K562 (cell line): ENCODE data around the gene NET1. TPM values are rescaled to one million over a fixed set of nuclear protein-coding genes. Genes with fewer than 3 reads are reported as not detected.

Experiments used
- ATAC-seq: fragments of 200-7000 bp; cut with Tn5 transposase; 3 replicates; pipeline ENCODE4 v1.9.1; 2020; ENCODE audit warnings: moderate library complexity
- BruUV-seq: library from RNA; stranded (reverse); fragments of 400-500 nt; replicated peaks from 2 replicates; lab custom pipeline; 2021; lab: Mats Ljungman, UMichigan
- CTCF ChIA-PET: fragments of 300-600 bp; formaldehyde crosslinking; extraction: SDS; loops from one replicate; lab custom pipeline; 2021; ENCODE audit warnings: low intra/inter-chr PET ratio; lab: Yijun Ruan, JAX
- POLR2A ChIA-PET: fragments of 300-600, 350-650 bp; sonication (Branson Sonifier 250); formaldehyde crosslinking; extraction: SDS; loops from one replicate; lab custom pipeline; 2021; ENCODE audit warnings: antibody characterized with exemption, inconsistent platforms; lab: Yijun Ruan, JAX
- DNase-seq, 4 experiments: peaks; one replicate each; pipeline versions ENCODE4 v3.0.0 to v3.0.0-alpha.2; 2011 to 2018; ENCODE audit warnings: low spot score in 3 of 4, mixed read lengths in 3 of 4; ENCODE audit errors: extremely low read depth in 1 of 4
- FAIRE-seq: peaks from 2 replicates; lab custom pipeline; 2011; peaks lifted over from hg19 to GRCh38; lab: Jason Lieb, UNC
- H2AFZ ChIP-seq: 2 replicates; pipeline ENCODE4 v1.6.0; 2011; ENCODE audit warnings: low read depth, low read length, control low read depth, inconsistent platforms
- H3K27ac ChIP-seq: fragments of 200-600 bp; 3 replicates; pipeline ENCODE4 v1.8.0; 2011; ENCODE audit warnings: low read depth, mild to moderate bottlenecking, control low read depth, inconsistent platforms, low read length, moderate library complexity, mixed read lengths; ENCODE audit errors: extremely low read depth
- H3K27me3 ChIP-seq, 2 experiments: fragments of 300-600 bp in 1 of 2; 2 replicates in 1 of 2; 3 replicates in 1 of 2; pipeline versions ENCODE4 v1.6.0 to v1.8.0; 2011; ENCODE audit warnings: inconsistent platforms in 2 of 2, low read length in 2 of 2, mild to moderate bottlenecking in 1 of 2, mixed read lengths in 1 of 2, moderate library complexity in 1 of 2; ENCODE audit not compliant: control insufficient read depth in 2 of 2, insufficient read depth in 2 of 2
- H3K36me3 ChIP-seq: fragments of 300-600 bp; 3 replicates; pipeline ENCODE4 v1.8.0; 2011; ENCODE audit warnings: mild to moderate bottlenecking, low read length, inconsistent platforms; ENCODE audit not compliant: control insufficient read depth, insufficient read depth
- H3K4me1 ChIP-seq, 2 experiments: fragments of 200-600 bp in 1 of 2; replicated peaks in 1 of 2; 2 replicates in 1 of 2; 3 replicates in 1 of 2; pipeline versions ENCODE4 v1.5.1 to v1.8.0; 2011; ENCODE audit warnings: inconsistent platforms in 2 of 2, low read length in 2 of 2, mild to moderate bottlenecking in 1 of 2, mixed read lengths in 1 of 2, moderate library complexity in 1 of 2; ENCODE audit not compliant: control insufficient read depth in 2 of 2, insufficient read depth in 2 of 2
- H3K4me2 ChIP-seq: 2 replicates; pipeline ENCODE4 v1.6.1; 2011; ENCODE audit warnings: low read length, control low read depth, inconsistent platforms, mixed read lengths; ENCODE audit not compliant: insufficient read depth
- H3K4me3 ChIP-seq: fragments of 200-600 bp; sonication (generic), shearing (Covaris generic); 2 replicates; pipeline ENCODE4 v1.5.1; 2016; ENCODE audit warnings: control low read depth, inconsistent platforms
- H3K79me2 ChIP-seq: fragments of 200-600 bp; 3 replicates; pipeline ENCODE4 v1.8.0; 2011; ENCODE audit warnings: low read length, inconsistent platforms; ENCODE audit not compliant: control insufficient read depth, insufficient read depth
- H3K9ac ChIP-seq, 2 experiments: 2 replicates each; pipeline versions ENCODE4 v1.6.0 to v1.6.1; 2011; ENCODE audit warnings: low read depth in 2 of 2, low read length in 2 of 2, control low read depth in 1 of 2, inconsistent platforms in 1 of 2, mild to moderate bottlenecking in 1 of 2, mixed read lengths in 1 of 2; ENCODE audit not compliant: insufficient read depth in 1 of 2
- H3K9me1 ChIP-seq: one replicate; pipeline ENCODE4 v1.6.0; 2011; ENCODE audit warnings: inconsistent platforms, mild to moderate bottlenecking, low read length, moderate library complexity; ENCODE audit not compliant: control insufficient read depth, insufficient read depth
- H3K9me3 ChIP-seq: replicated peaks from 2 replicates; pipeline ENCODE4 v1.5.1; 2011; ENCODE audit warnings: low read depth, low read length, inconsistent platforms; ENCODE audit not compliant: control insufficient read depth, insufficient read depth
- H4K20me1 ChIP-seq: replicated peaks from 2 replicates; pipeline ENCODE4 v1.6.1; 2011; ENCODE audit warnings: low read length, inconsistent platforms, mixed read lengths; ENCODE audit not compliant: control insufficient read depth, insufficient read depth
- ZBTB7A ChIP-seq: IDR thresholded peaks from 2 replicates; pipeline ENCODE4 v1.6.1; 2011; ENCODE audit warnings: low read depth, mild to moderate bottlenecking, low read length, moderate library complexity, borderline replicate concordance; ENCODE audit not compliant: control insufficient read depth
- ZNF766 ChIP-seq: fragments of 200-800 bp; sonication (Bioruptor generic); conservative IDR thresholded peaks from 2 replicates; pipeline ENCODE4 v1.6.1; 2016; ENCODE audit warnings: missing genetic modification characterization, missing compliant biosample characterization
- WGBS: fragments of 100-300 bp; shearing (Covaris generic); methylation state at CpG from one replicate; pipeline ENCODE4 v1.1.6; 2016; ENCODE audit warnings: low coverage, mixed read lengths; ENCODE audit not compliant: insufficient coverage; ENCODE audit errors: missing lambda C conversion rate; 5-methylcytosine and 5-hydroxymethylcytosine counted together
- in situ Hi-C: fragments of 300-500 bp; cut with MboI; formaldehyde crosslinking; loops from 4 replicates; pipeline ENCODE4 v1.15.0; 2018; ENCODE audit warnings: inconsistent platforms, mixed read lengths
- intact Hi-C: fragments of 100-400 bp; cut with micrococcal nuclease; formaldehyde crosslinking; loops from 2 replicates; pipeline ENCODE4 v1.14.2; 2022
- polyA plus RNA-seq, 8 experiments: library from polyadenylated mRNA; depleted of rRNA in 4 of 8; stranded (reverse) in 5 of 8; unstranded in 3 of 8; fragments of >200 nt; fragmentation: Nextera tagmentation in 2 of 8; fragmentation: Illumina TruSeq in 1 of 8; extraction: Ambion mirVana in 2 of 8; extraction: Trizol in 1 of 8; gene quantifications; 2 replicates each; pipeline versions ENCODE4 v1.2.1 to v1.2.3, GENCODE V29; 2011 to 2014; ENCODE audit warnings: inconsistent platforms in 1 of 8, missing spikeins in 1 of 8
- total RNA-seq, 7 experiments: library from RNA; depleted of rRNA in 6 of 7; stranded (reverse); fragments of >200 nt in 6 of 7; fragmentation: Illumina TruSeq in 2 of 7; extraction: Trizol in 2 of 7; gene quantifications; 2 replicates each; pipeline versions ENCODE4 v1.2.1 to v1.2.3, GENCODE V29; 2011 to 2021; ENCODE audit warnings: low replicate concordance in 1 of 7

NET1 gene
- total and polyA plus RNA-seq, 9 of the 15 experiments (the other 6 are each of a cell fraction or from before 2014, with no cell fraction given): 47.4 to 258 (median 106) TPM

GRCh38 chr10:5467634-5468255, 55.4 kb downstream of the NET1 start:
- Histone ChIP-seq H3K4me1 (peaks cover 46 to 55% of the 10 kb centered on the region in 2 experiments), H2AFZ (no peak overlapping the region), H3K4me3 (no peak overlapping the region), H3K27ac (peak overlapping the region; percentile 63)
- intact Hi-C loops: no loop called here
- POLR2A ChIA-PET: interaction anchor here (0.5 to 2.0 kb wide), 7 partner anchors 8 to 422 kb away, joined by 3 to 10 read pairs (median 4); partner anchors contain the start of genes ANKRD16 and FBH1
- TF ChIP-seq ZNF766 (no peak), ZBTB7A (0 out of 2 replicates have a peak, but pooled peaks have one; percentile 14)
- TF ChIP-seq, all 486 proteins: peak for 1
- Histone ChIP-seq H3K4me2 (peak overlapping the region; percentile 40), H3K36me3 (peaks cover 44% of the 10 kb centered on the region; the same call in 2 of the 3 replicates), H3K9me3 (peaks cover 7% of the 10 kb centered on the region), H3K79me2 (peaks cover 96% of the 10 kb centered on the region), H3K27me3 (no peaks in the 10 kb centered on the region), H3K9me1 (no peaks in the 10 kb centered on the region), H4K20me1 (no peaks in the 10 kb centered on the region), H3K9ac (peak overlapping the region in 1 of 2 experiments; percentile 69; a peak in 2 of 4 replicates)
- in situ Hi-C loops: no loop called here
- BruUV-seq: no TSS peak
- FAIRE-seq (no peak), DNase-seq (no peak), ATAC-seq (no peak)
- WGBS: 91% methylated on average over 5 of the region's 6 CpGs
- CTCF ChIA-PET: no interaction called here
